Esophagus muscularis mucosa (tissue), 4 donors: ENCODE measurements around the gene SPSB4. TPM values are rescaled to one million over a fixed set of nuclear protein-coding genes. Genes with fewer than 3 reads are reported as not detected.

ENCODE experiments used
- DNase-seq: peaks from one replicate; pipeline ENCODE4 v3.0.0-alpha.2; 2017; ENCODE audit errors: extremely low spot score
- H3K27ac ChIP-seq, 4 donors: fragments of 200-600 bp; sonication (generic); replicated peaks in 1 of 4; 1 replicate in 3 of 4; 2 replicates in 1 of 4; pipeline ENCODE4 v1.5.1; 2016 to 2019; ENCODE audit warnings: mild to moderate bottlenecking in 1 of 4
- H3K27me3 ChIP-seq, 4 donors: fragments of 200-600 bp; sonication (generic); one replicate each; pipeline versions ENCODE4 v1.5.1 to v1.6.0; 2016 to 2019
- H3K36me3 ChIP-seq, 4 donors: fragments of 200-600 bp; sonication (generic); one replicate each; pipeline ENCODE4 v1.5.1; 2016 to 2019
- H3K4me1 ChIP-seq, 4 donors: fragments of 200-600 bp; sonication (generic); one replicate each; pipeline ENCODE4 v1.5.1; 2016 to 2019
- H3K4me3 ChIP-seq, 4 donors: fragments of 200-600 bp; sonication (generic); 1 replicate in 2 of 4; 2 replicates in 2 of 4; pipeline ENCODE4 v1.5.1; 2016 to 2019; ENCODE audit warnings: mild to moderate bottlenecking in 4 of 4, moderate library complexity in 1 of 4
- H3K9me3 ChIP-seq, 4 donors: fragments of 200-600 bp; sonication (generic); 1 replicate in 3 of 4; 2 replicates in 1 of 4; pipeline ENCODE4 v1.5.1; 2016 to 2019
- EP300 ChIP-seq: sonication (generic); formaldehyde crosslinking; IDR thresholded peaks from one replicate; pipeline ENCODE4 v1.6.1; 2017; ENCODE audit warnings: antibody characterized with exemption
- POLR2A ChIP-seq: fragments of 450-650 bp; IDR thresholded peaks from one replicate; pipeline ENCODE4 v1.6.1; 2017; ENCODE audit warnings: antibody characterized with exemption, moderate library complexity, mild to moderate bottlenecking, low read depth
- POLR2AphosphoS5 ChIP-seq, 2 donors: sonication (generic); formaldehyde crosslinking; IDR thresholded peaks; one replicate each; pipeline ENCODE4 v1.6.1; 2017; ENCODE audit warnings: antibody characterized with exemption in 2 of 2
- WGBS: methylation state at CpG from one replicate; pipeline ENCODE4 v1.1.5; 2018; 5-methylcytosine and 5-hydroxymethylcytosine counted together
- intact Hi-C: fragments of 100-400 bp; cut with DNase I; formaldehyde crosslinking; loops from one replicate; pipeline ENCODE4 v1.15.1; 2023
- total RNA-seq, 4 donors: library from RNA; depleted of rRNA; stranded (reverse); fragments of >200 nt; gene quantifications; one replicate each; pipeline versions ENCODE4 v1.1.0 to v1.2.1, GENCODE V29; 2016
- TF ChIP-seq, protein P1 (sequence below), 3 experiments: fragments of 200-600 bp in 2 of 3; fragments of 450-650 bp in 1 of 3; sonication (generic) in 2 of 3; IDR thresholded peaks; one replicate each; pipeline ENCODE4 v1.5.1; 2017 to 2019; ENCODE audit warnings: antibody characterized with exemption in 3 of 3, mild to moderate bottlenecking in 2 of 3, moderate library complexity in 1 of 3

SPSB4 gene
- total RNA-seq, 4 donors from 2014 or later: 0.50 to 5.4 (median 1.8) TPM

DNA sequence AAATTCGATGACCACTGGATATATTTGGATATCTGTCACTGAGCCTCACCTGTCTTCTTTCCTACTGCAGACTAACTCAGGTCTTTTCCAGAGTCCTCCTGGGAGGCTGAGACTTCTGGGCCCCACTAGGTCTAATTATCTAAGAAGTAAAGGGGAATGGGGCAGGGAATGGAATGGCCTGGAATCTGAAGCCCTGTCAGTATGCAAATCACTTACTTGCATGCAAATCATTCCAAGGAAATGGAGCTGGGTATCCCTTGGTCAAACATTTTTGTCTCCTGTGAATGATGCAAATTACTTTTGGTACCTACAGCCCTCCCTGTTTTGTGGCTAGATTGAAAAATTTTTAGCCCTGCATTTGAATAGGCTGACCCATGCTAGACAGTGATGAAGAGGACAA, 5.3 kb upstream of the SPSB4 start:
- Histone ChIP-seq H3K4me3 (no peak overlapping the region), H3K36me3 (no peaks in the 10 kb centered on the region), H3K27ac (no peak overlapping the region), H3K4me1 (peaks cover 0 to 6% (median 5%) of the 10 kb centered on the region in 4 donors), H3K9me3 (no peaks in the 10 kb centered on the region), H3K27me3 (peaks cover 0 to 15% (median 0%) of the 10 kb centered on the region in 4 donors)
- intact Hi-C loops: no loop called here
- DNase-seq: no peak
- TF ChIP-seq POLR2A (no peak), POLR2AphosphoS5 (IDR thresholded peaks at IDR 0.05) (no peak), EP300 (no peak)
- TF ChIP-seq, protein P1, sequence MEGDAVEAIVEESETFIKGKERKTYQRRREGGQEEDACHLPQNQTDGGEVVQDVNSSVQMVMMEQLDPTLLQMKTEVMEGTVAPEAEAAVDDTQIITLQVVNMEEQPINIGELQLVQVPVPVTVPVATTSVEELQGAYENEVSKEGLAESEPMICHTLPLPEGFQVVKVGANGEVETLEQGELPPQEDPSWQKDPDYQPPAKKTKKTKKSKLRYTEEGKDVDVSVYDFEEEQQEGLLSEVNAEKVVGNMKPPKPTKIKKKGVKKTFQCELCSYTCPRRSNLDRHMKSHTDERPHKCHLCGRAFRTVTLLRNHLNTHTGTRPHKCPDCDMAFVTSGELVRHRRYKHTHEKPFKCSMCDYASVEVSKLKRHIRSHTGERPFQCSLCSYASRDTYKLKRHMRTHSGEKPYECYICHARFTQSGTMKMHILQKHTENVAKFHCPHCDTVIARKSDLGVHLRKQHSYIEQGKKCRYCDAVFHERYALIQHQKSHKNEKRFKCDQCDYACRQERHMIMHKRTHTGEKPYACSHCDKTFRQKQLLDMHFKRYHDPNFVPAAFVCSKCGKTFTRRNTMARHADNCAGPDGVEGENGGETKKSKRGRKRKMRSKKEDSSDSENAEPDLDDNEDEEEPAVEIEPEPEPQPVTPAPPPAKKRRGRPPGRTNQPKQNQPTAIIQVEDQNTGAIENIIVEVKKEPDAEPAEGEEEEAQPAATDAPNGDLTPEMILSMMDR (IDR thresholded peaks at IDR 0.05): no peak
- WGBS: 100% methylated on average over 1 of the region's 1 CpG

DNA sequence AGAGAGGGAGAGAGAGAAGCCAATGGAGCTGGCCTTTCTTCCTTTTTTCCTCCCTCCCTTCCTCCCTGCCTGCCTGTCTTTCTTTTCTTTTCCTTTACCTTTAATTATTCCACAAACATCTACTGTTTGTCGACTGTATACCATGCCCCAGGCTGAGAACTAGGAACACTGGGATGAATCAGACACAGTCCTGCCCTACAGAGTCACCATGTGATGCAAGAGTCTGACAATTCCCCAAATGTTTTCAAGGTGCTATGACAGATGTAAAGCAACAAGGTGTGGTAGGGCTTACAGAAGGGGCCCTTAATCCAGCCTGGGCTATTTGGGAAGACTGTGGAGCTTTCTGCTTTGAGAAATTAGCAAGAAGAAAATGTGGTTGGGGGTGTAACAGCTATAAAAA, 4.0 kb upstream of the SPSB4 start:
- DNase-seq: no peak
- TF ChIP-seq EP300 (no peak), POLR2A (no peak), POLR2AphosphoS5 (IDR thresholded peaks at IDR 0.05) (no peak)
- TF ChIP-seq, protein P1 (IDR thresholded peaks at IDR 0.05): no peak
- no peaks in the 10 kb centered on the region for H3K36me3 ChIP-seq
- intact Hi-C loops: no loop called here
- peaks cover 4 to 19% (median 18%) of the 10 kb centered on the region in 4 donors for H3K4me1 ChIP-seq
- WGBS: 93% methylated on average over 1 of the region's 1 CpG
- H3K27me3 ChIP-seq: peaks cover 0 to 28% (median 0%) of the 10 kb centered on the region in 4 donors
- no peak overlapping the region for H3K27ac ChIP-seq
- no peak overlapping the region for H3K4me3 ChIP-seq
- H3K9me3 ChIP-seq: no peaks in the 10 kb centered on the region

DNA sequence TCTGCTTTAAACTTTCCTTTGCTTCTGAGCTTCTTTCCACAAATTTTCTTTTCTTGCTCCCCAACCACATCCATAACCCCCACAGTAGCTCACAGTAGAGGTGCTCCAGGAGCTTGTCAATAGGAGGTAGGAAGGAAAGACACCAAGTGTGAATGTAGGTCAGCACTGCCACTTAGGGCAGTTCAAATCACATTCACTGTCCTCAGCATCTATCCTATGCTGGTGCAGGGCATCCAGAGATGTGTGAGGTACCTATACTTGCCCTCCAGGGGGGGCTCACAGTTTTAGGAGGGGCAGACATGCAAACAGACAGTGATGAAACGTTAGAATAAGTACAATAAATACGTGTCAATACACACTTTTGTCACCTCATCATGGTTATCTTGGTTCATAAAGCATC, 1.5 kb upstream of the SPSB4 start:
- intact Hi-C loops: no loop called here
- WGBS: 44% methylated on average over 2 of the region's 2 CpGs

DNA sequence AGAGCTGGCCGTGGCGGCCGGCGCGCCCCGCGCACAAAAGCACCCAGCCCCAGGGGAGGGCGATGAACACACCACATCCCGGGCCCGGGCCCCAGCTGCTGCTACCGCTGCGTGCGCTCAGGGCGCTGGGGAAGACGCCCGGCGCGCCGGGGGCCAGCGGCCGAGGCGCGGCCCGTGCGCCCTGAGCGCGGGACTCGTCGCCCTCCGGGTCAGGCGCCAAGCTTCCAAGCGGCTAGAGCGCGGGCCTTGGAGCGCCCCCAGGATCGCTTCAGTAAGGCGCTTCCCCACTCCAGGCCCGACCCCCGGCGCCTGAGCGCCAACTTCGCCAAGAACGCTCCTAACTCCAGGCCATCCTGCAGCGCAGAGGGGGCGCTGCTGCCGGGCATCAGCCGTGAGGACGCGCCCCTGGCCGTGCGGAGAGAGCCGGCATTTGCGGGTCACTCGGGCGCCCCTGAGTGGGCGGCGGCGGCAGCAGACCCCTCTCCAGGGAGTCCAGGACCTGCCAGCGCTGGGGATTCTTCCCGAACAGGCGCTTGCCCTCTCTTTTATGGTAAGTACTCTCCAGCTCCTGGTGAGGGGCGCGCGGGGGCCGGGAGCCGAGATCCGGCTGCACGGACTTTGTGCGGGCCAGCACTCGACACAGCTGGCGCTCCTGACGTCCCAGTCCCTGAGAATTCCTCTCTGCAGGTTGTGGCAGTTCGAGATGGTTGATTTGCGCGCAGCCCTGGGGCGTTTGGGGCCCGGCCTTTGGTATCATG, 475 bp downstream of the SPSB4 start:
- 1% methylated on average over 13 of the region's 77 CpGs for WGBS

More for the DNA sequence above, 1.5 kb upstream of the SPSB4 start:
- peak; percentile 83 for DNase-seq
- Histone ChIP-seq H3K4me3 (no peak overlapping the region), H3K27me3 (peaks cover 0 to 44% (median 3%) of the 10 kb centered on the region in 4 donors), H3K27ac (no peak overlapping the region), H3K9me3 (no peaks in the 10 kb centered on the region), H3K4me1 (peaks cover 4 to 31% (median 28%) of the 10 kb centered on the region in 4 donors), H3K36me3 (no peaks in the 10 kb centered on the region)
- TF ChIP-seq POLR2A (no peak), EP300 (no peak), POLR2AphosphoS5 (IDR thresholded peaks at IDR 0.05) (no peak)
- TF ChIP-seq, protein P1 (IDR thresholded peaks at IDR 0.05): no peak

More for the DNA sequence above, 475 bp downstream of the SPSB4 start:
- TF ChIP-seq EP300: no peak
- TF ChIP-seq POLR2A: no peak
- no peak for TF ChIP-seq POLR2AphosphoS5 (IDR thresholded peaks at IDR 0.05)
- TF ChIP-seq, protein P1 (IDR thresholded peaks at IDR 0.05): no peak
- intact Hi-C loops: no loop called here
- no peaks in the 10 kb centered on the region for H3K36me3 ChIP-seq
- H3K4me1 ChIP-seq: peaks cover 6 to 31% (median 28%) of the 10 kb centered on the region in 4 donors
- peaks cover 0 to 51% (median 3%) of the 10 kb centered on the region in 4 donors for H3K27me3 ChIP-seq
- no peaks in the 10 kb centered on the region for H3K9me3 ChIP-seq
- peak overlapping the region; percentile 61 to 65 (median 62) for H3K4me3 ChIP-seq
- DNase-seq: peak; percentile 89
- H3K27ac ChIP-seq: peak overlapping the region in 3 of 4 donors; percentile 47 to 72 (median 54)
